Right lobe of liver (tissue), 6 donors: ENCODE data around the gene CENPX. TPM values are rescaled to one million over a fixed set of nuclear protein-coding genes. Genes with fewer than 3 reads are reported as not detected.

Source experiments
- ATAC-seq, 4 donors: fragments of 200-7000 bp; cut with Tn5 transposase; one replicate each; pipeline ENCODE4 v1.9.1; 2020; ENCODE audit warnings: mild to moderate bottlenecking in 4 of 4, moderate library complexity in 4 of 4
- DNase-seq, 3 donors: peaks; one replicate each; pipeline ENCODE4 v3.0.0-alpha.2; 2020
- H3K27ac ChIP-seq, 3 donors: fragments of 200-600 bp; one replicate each; pipeline ENCODE4 v1.8.0; 2022
- H3K27me3 ChIP-seq, 2 donors: fragments of 200-600 bp; one replicate each; pipeline ENCODE4 v1.8.0; 2022
- H3K36me3 ChIP-seq, 4 donors: fragments of 200-600 bp; sonication (generic) in 1 of 4; one replicate each; pipeline versions ENCODE4 v1.5.1 to v1.8.0; 2017 to 2022; ENCODE audit warnings: control low read depth in 1 of 4
- H3K4me1 ChIP-seq, 4 donors: fragments of 200-600 bp; sonication (generic) in 1 of 4; one replicate each; pipeline versions ENCODE4 v1.5.1 to v1.8.0; 2017 to 2022; ENCODE audit warnings: control low read depth in 1 of 4
- H3K4me3 ChIP-seq, 3 donors: fragments of 200-600 bp; one replicate each; pipeline ENCODE4 v1.8.0; 2022
- H3K9me3 ChIP-seq, 4 donors: fragments of 200-600 bp; sonication (generic) in 1 of 4; one replicate each; pipeline versions ENCODE4 v1.5.1 to v1.8.0; 2017 to 2022; ENCODE audit warnings: control low read depth in 1 of 4
- CTCF ChIP-seq, 4 donors: fragments of 200-600 bp in 3 of 4; fragments of 450-650 bp in 1 of 4; IDR thresholded peaks; one replicate each; pipeline versions ENCODE4 v1.5.1 to v1.8.0; 2016 to 2022; ENCODE audit warnings: antibody characterized with exemption in 4 of 4, mild to moderate bottlenecking in 2 of 4
- POLR2A ChIP-seq: fragments of 450-650 bp; IDR thresholded peaks from one replicate; pipeline ENCODE4 v1.6.1; 2017; ENCODE audit warnings: antibody characterized with exemption, mild to moderate bottlenecking
- WGBS: methylation state at CpG from one replicate; pipeline ENCODE4 v1.1.6; 2018; ENCODE audit warnings: low coverage, low lambda C conversion rate; ENCODE audit not compliant: insufficient coverage; ENCODE audit errors: missing lambda C conversion rate; 5-methylcytosine and 5-hydroxymethylcytosine counted together
- intact Hi-C, 2 donors: fragments of 100-400 bp; cut with DNase I; formaldehyde crosslinking; loops; one replicate each; pipeline versions ENCODE4 v1.11.2 to v1.14.1; 2022
- total RNA-seq, 6 experiments: library from RNA; depleted of rRNA in 2 of 6; stranded (reverse); fragments of >200 nt in 2 of 6; fragmentation: NEBNext Ultra II Directional in 3 of 6; extraction: Animal tissue kit (Norgen Biotek cat#: 25700) in 3 of 6; gene quantifications; one replicate each; pipeline versions ENCODE4 v1.1.0 to v1.2.4, GENCODE V29; 2016 to 2023
- donor health status: DM: no; HTN: yes; CAD: no.
- donor health status: DM: no; HTN: no; CAD: no.
- donor health status: DM: no; HTN: no; CAD: no.
- donor health status: DM: no; HTN: yes; CAD: no.
- donor health status: DM: no; HTN: yes; CAD: no.

The CENPX gene
- total RNA-seq, 6 experiments from 2014 or later: 27.3 to 81.1 (median 47.8) TPM

- no peak for ATAC-seq
- Histone ChIP-seq H3K4me3 (no peak overlapping the region), H3K27me3 (no peaks in the 10 kb centered on the region), H3K9me3 (no peaks in the 10 kb centered on the region), H3K4me1 (no peaks in the 10 kb centered on the region), H3K36me3 (peaks cover 0 to 9% (median 0%) of the 10 kb centered on the region in 4 donors), H3K27ac (no peak overlapping the region)
- DNase-seq: no peak
- TF ChIP-seq CTCF (IDR thresholded peaks at IDR 0.05) (no peak), POLR2A (no peak)
- 93% methylated on average over 10 of the region's 39 CpGs for WGBS
- intact Hi-C loops: loop anchor here in 1 of 2 donors (10.0 kb wide), 1 partner anchor 126 kb away; no protein-coding TSS in a partner anchor
Observed at GRCh38 chr17:82010575-82011525, 11.8 kb downstream of the CENPX start.

GRCh38 chr17:82009413-82009812, 13.3 kb downstream of the CENPX start:
- Histone ChIP-seq H3K9me3 (no peaks in the 10 kb centered on the region), H3K27me3 (no peaks in the 10 kb centered on the region), H3K4me1 (no peaks in the 10 kb centered on the region), H3K4me3 (no peak overlapping the region), H3K36me3 (peaks cover 0 to 9% (median 0%) of the 10 kb centered on the region in 4 donors), H3K27ac (no peak overlapping the region)
- ATAC-seq (no peak), DNase-seq (no peak)
- intact Hi-C loops: no loop called here
- TF ChIP-seq CTCF (IDR thresholded peaks at IDR 0.05) (no peak), POLR2A (no peak)
- 62% methylated on average over 5 of the region's 15 CpGs for WGBS

- WGBS: no CpG with 5 or more reads among the region's 28 CpGs
- Histone ChIP-seq H3K9me3 (no peaks in the 10 kb centered on the region), H3K4me1 (no peaks in the 10 kb centered on the region), H3K27ac (no peak overlapping the region), H3K4me3 (no peak overlapping the region), H3K27me3 (no peaks in the 10 kb centered on the region), H3K36me3 (peaks cover 0 to 9% (median 0%) of the 10 kb centered on the region in 4 donors)
- ATAC-seq (no peak), DNase-seq (no peak)
- intact Hi-C loops: no loop called here
- TF ChIP-seq CTCF (IDR thresholded peaks at IDR 0.05) (no peak), POLR2A (no peak)
Observed at GRCh38 chr17:82008941-82009405, 13.7 kb downstream of the CENPX start.

- no CpG with 5 or more reads among the region's 26 CpGs for WGBS
- H3K27me3 ChIP-seq: no peaks in the 10 kb centered on the region
- TF ChIP-seq POLR2A: no peak
- TF ChIP-seq CTCF (IDR thresholded peaks at IDR 0.05): no peak
- intact Hi-C loops: no loop called here
- no peaks in the 10 kb centered on the region for H3K9me3 ChIP-seq
- ATAC-seq (no peak), DNase-seq (no peak)
- H3K36me3 ChIP-seq: peaks cover 0 to 9% (median 0%) of the 10 kb centered on the region in 4 donors
- H3K4me1 ChIP-seq: no peaks in the 10 kb centered on the region
- no peak overlapping the region for H3K27ac ChIP-seq
- H3K4me3 ChIP-seq: no peak overlapping the region
Observed at GRCh38 chr17:82008258-82008940, 14.3 kb downstream of the CENPX start.
